ENCODE measurements around the gene MYH10.

MYH10 gene

GRCh38 chr17:8593830-8594229 lies 36.7 kb downstream of the MYH10 start:
- H2AFZ ChIP-seq = no peak overlapping the region
- H3K27me3 ChIP-seq (ENCODE audit: control insufficient read depth, insufficient read depth, low read length) = no peaks in the 10 kb centered on the region
- H3K79me2 ChIP-seq = peaks cover 6% of the 10 kb centered on the region
- H3K9me3 ChIP-seq (ENCODE audit: control insufficient read depth, low read length) = no peaks in the 10 kb centered on the region
- H3K36me3 ChIP-seq (ENCODE audit: control insufficient read depth, insufficient read depth, low read length) = no peaks in the 10 kb centered on the region
- no peaks in the 10 kb centered on the region for H3K4me1 ChIP-seq
- no peak overlapping the region for H3K27ac ChIP-seq
- no peak overlapping the region for H3K4me3 ChIP-seq (ENCODE audit: low read depth, low read length)
- H3K9ac ChIP-seq = no peak overlapping the region
- no peak overlapping the region for H3K4me2 ChIP-seq (ENCODE audit: low read length)
- no peak for TF ChIP-seq CTCF (IDR thresholded peaks at IDR 0.05)

GRCh38 chr17:8593276-8593675 lies 37.2 kb downstream of the MYH10 start:
- TF ChIP-seq CTCF (IDR thresholded peaks at IDR 0.05) = no peak
- no peak overlapping the region for H3K27ac ChIP-seq

GRCh38 chr17:8588877-8589554 lies 41.5 kb downstream of the MYH10 start:
- peaks cover 10% of the 10 kb centered on the region for H3K79me2 ChIP-seq
- no peaks in the 10 kb centered on the region for H3K4me1 ChIP-seq
- H3K4me2 ChIP-seq (ENCODE audit: low read length) = no peak overlapping the region
- no peak overlapping the region for H3K27ac ChIP-seq
- no peaks in the 10 kb centered on the region for H3K27me3 ChIP-seq (ENCODE audit: control insufficient read depth, insufficient read depth, low read length)
- no peaks in the 10 kb centered on the region for H3K9me3 ChIP-seq (ENCODE audit: control insufficient read depth, low read length)
- H3K4me3 ChIP-seq (ENCODE audit: low read depth, low read length) = no peak overlapping the region
- no peaks in the 10 kb centered on the region for H3K36me3 ChIP-seq (ENCODE audit: control insufficient read depth, insufficient read depth, low read length)
- TF ChIP-seq CTCF (IDR thresholded peaks at IDR 0.05) = no peak
- no peak overlapping the region for H2AFZ ChIP-seq
- no peak overlapping the region for H3K9ac ChIP-seq

More at GRCh38 chr17:8593276-8593675, 37.2 kb downstream of the MYH10 start:
- Histone ChIP-seq H3K36me3 (ENCODE audit: control insufficient read depth, insufficient read depth, low read length) (no peaks in the 10 kb centered on the region), H3K9me3 (ENCODE audit: control insufficient read depth, low read length) (no peaks in the 10 kb centered on the region), H3K27me3 (ENCODE audit: control insufficient read depth, insufficient read depth, low read length) (no peaks in the 10 kb centered on the region), H2AFZ (no peak overlapping the region), H3K79me2 (peaks cover 6% of the 10 kb centered on the region), H3K9ac (no peak overlapping the region), H3K4me1 (no peaks in the 10 kb centered on the region), H3K4me3 (ENCODE audit: low read depth, low read length) (no peak overlapping the region), H3K4me2 (ENCODE audit: low read length) (no peak overlapping the region)

- Histone ChIP-seq H3K79me2 (peaks cover 9% of the 10 kb centered on the region), H3K9ac (no peak overlapping the region), H3K27me3 (ENCODE audit: control insufficient read depth, insufficient read depth, low read length) (no peaks in the 10 kb centered on the region), H3K4me3 (ENCODE audit: low read depth, low read length) (no peak overlapping the region), H3K9me3 (ENCODE audit: control insufficient read depth, low read length) (no peaks in the 10 kb centered on the region), H2AFZ (no peak overlapping the region), H3K4me2 (ENCODE audit: low read length) (no peak overlapping the region), H3K36me3 (ENCODE audit: control insufficient read depth, insufficient read depth, low read length) (no peaks in the 10 kb centered on the region), H3K4me1 (no peaks in the 10 kb centered on the region), H3K27ac (no peak overlapping the region)
- no peak for TF ChIP-seq CTCF (IDR thresholded peaks at IDR 0.05)
These were observed 43.8 kb downstream of the MYH10 start for GRCh38 chr17:8586766-8587165.

- H2AFZ ChIP-seq = no peak overlapping the region
- no peak overlapping the region for H3K4me3 ChIP-seq (ENCODE audit: low read depth, low read length)
- no peaks in the 10 kb centered on the region for H3K27me3 ChIP-seq (ENCODE audit: control insufficient read depth, insufficient read depth, low read length)
- no peak for TF ChIP-seq CTCF (IDR thresholded peaks at IDR 0.05)
- no peaks in the 10 kb centered on the region for H3K36me3 ChIP-seq (ENCODE audit: control insufficient read depth, insufficient read depth, low read length)
- no peaks in the 10 kb centered on the region for H3K4me1 ChIP-seq
- no peak overlapping the region for H3K4me2 ChIP-seq (ENCODE audit: low read length)
- H3K9ac ChIP-seq = no peak overlapping the region
- H3K79me2 ChIP-seq = peaks cover 5% of the 10 kb centered on the region
- H3K27ac ChIP-seq = no peak overlapping the region
- H3K9me3 ChIP-seq (ENCODE audit: control insufficient read depth, low read length) = no peaks in the 10 kb centered on the region
These were observed 44.6 kb downstream of the MYH10 start for GRCh38 chr17:8585911-8586310.
